Superior temporal gyrus (tissue), 1 donor: ENCODE results near the gene PGM3.

ENCODE experiments used
- DNase-seq: peaks from one replicate; pipeline ENCODE4 v3.0.0-alpha.2; 2016; ENCODE audit errors: extremely low spot score

Gene PGM3

DNA sequence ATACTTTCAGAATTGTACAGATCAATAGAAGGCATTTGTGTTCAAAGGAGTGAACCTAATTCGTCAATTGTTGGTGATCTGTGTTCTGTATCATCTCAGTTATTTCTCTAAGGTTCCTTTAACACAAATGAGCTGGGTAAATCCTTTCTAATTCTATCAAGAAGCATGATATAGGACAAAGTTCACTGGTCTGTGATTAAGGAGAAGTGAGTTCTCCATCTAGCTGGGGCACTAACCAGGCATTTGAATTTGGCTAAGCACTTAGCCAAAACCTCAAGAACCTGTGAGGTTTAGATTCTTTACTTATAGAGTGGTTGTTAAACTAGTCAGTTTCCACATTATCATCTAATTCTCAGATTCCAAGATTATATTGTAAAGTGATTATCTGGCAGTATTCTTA, 75.3 kb downstream of the PGM3 start:
- no peak for DNase-seq
